ENCODE data around the gene SYTL5.
A peak's percentile ranks its signal among the peaks of the same experiment; 100 is the strongest.
"Not testable (repeated sequence)": the region's sequence is repeated elsewhere in the genome, so short reads cannot be mapped to it uniquely, and the experiment has no call there.

Gene SYTL5

DNA sequence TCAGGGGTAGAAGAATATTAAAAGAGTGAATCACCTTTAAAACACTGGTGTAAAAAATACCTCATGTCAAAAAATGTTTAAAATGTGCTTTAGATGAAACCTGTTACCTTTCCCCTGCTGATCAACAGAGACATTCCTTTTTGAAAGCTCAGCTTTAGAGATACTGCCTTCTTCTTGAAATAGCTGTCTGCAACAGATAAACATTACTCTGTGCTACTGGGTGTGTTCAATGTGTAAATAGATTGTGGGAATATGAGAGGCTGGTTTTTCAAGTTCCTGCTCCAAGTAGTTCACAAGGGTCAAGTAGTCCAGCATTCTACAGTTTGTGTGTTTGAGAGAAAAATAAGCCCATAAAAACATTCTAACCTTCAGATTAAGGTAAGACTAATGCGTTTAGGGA, at the start of gene SYTL5:
Gene SYTL5, plus strand, starts transcription at position 263 of the 400 bp plus-strand sequence. CDS start 27,337 bp downstream, outside the sequence.
- DNase-seq (ENCODE audit: low spot score): no peak

DNA sequence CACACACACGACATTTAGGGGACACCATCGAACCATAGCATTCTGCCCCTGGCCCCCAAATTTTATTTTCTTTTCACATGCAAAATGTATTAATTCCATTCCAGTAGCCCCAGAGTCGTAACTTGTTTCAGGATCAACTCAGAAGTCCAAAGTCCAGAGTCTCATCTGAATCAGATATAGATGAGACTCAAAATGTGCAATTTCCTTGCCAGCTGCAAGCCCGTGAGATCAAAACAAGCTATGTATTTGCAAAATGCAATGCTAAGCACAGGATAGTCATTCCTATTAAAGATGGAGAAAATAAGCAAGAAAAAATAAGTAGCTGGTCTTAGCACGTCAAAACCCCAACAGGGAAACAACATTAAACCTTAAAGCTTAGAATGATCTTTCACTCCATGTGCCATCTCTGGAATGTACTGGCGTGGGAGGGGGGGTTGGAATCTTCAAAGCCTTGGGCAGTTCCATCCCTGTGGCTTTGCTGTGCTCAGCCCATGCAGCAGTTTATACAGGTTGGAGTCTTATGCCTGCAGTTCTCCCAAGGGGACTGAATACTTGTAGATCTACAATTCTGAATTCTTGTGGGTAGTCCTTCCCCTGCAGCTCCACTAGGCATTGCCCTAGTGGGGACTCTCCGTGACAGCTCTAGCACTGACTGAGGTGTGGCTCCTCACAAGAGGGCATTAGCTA, 47.7 kb upstream of the SYTL5 start:
- peak; percentile 5 for DNase-seq (ENCODE audit: low spot score)

DNA sequence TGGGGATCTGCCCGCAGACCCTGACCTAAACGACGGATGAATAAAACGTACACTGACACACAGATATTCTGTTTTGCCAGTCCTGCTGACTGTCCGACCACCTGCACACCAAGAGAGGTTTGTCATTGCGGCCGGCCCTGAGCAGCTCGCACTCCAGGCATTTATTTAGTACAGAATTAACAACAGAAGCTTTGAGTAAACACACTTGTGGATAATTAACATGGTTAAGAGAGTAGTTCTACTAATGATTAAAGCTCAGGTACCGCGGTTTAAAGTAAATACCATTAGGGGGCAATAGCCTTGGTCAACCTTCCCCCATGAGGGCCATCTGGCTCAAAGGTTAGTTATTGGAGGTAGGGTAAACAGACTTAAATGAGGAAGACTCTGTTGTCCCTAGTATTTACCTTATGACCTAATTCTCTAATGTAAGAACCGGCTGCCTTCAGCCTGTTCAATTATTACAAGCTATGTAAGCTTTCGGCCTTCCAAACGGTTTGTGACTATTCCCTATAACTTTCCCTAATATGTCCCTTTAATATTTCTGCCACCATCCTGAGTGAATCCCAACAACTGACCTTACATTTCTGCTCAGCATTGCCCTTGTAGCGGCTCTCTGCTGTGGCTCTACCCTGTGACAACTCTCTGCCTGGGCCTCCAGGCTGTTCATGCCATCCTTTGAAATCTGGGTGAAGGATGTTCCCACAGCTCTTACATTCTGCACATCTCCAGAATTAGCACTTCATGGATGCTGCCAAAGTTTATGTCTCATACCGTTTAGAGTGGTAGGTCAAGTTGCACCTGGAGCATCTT, 46.9 kb upstream of the SYTL5 start:
- no peak for DNase-seq (ENCODE audit: low spot score)

DNA sequence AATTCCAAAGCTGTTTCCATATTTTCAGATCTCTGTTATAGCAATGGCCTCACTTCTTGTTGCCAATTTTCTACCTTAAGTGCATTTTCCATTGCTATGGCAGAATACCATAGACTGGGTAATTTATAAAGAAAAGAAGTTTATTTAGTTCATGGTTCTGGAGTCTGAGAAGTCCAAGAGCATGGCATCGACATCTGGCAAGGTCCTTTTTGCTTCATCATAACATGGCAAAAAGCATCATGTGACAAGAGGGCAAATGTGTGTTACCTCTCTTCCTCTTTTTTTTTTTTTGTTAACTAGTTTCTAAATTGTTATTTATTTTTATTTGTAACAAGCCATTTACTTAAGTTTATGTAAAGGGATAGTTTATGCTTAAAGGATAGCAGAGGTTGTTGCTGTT, 45.2 kb upstream of the SYTL5 start:
- no peak for DNase-seq (ENCODE audit: low spot score)

DNA sequence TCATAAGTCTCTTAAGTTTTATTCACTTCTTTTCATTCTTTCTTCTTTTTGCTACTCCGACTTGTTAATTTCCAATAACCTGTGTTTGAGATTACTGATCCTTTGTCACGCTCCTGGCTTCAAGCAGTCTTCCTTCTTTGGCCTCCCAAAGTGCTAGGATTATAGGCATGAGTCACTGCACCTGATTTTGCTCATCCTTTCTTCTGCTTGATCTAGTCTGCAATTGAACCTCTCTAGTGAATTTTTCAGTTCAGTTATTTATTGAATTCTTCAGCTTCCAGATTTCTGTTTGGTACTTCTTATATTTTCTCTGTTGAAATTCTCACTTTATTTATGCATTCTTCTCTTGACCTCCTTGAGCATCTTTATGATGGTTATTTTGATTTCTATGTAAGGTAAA, 38.6 kb upstream of the SYTL5 start:
- DNase-seq (ENCODE audit: low spot score): no peak

DNA sequence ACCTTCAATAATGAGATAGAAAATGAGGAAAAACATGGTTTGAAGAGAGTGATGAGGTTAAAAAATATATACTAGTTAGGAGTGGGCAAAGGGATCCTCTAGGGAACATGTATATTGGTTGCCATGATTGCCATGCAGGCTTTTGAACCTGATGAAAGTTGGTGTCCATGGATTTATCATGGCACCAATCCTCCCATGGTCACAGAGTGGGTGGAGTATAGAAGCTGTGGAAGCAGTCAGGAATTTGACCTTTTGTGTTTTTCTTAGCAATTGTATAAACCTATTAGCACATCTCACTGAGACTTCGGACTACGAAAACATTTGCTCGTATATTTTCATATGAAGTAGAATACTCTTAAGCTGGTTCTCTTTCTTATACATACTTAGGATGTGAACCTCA, 30.9 kb upstream of the SYTL5 start:
- DNase-seq (ENCODE audit: low spot score): no peak

DNA sequence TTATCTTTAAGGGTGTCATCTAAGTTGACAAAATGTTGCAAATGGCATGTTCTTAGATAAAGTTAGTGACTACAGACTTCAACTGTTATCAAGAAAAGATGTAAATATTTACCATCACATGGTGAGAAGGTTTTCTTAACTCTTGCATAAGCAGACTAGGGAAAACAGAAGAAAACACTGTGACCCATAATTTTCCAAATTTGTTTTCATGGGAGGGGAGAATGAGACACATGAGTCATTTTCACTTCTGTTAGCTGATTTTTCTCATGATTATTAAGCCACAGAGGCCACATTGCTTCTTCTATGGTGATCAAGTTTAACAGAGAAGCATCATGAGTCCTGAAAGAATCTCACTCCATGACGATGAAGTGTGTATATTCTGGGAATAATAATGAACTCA, 30.2 kb upstream of the SYTL5 start:
- DNase-seq (ENCODE audit: low spot score): no peak

DNA sequence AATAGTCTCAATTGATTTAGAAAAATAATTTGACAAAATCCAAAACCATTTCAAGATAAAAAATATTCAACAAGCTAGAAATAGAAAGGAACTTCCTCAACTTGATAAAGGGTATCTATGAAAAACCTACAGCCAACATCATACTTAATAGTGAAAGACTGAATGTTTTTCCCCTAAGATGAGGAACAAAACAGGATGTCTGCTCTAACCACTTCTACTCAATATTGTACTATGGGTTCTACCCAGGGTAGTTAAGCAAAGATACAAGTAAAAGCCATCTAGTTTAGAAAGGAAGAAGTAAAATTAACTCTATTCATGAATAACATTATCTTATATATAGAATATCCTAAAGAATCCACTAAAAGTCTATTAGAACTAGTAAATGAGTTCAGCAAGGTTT, 21.5 kb upstream of the SYTL5 start:
- no peak for DNase-seq (ENCODE audit: low spot score)

DNA sequence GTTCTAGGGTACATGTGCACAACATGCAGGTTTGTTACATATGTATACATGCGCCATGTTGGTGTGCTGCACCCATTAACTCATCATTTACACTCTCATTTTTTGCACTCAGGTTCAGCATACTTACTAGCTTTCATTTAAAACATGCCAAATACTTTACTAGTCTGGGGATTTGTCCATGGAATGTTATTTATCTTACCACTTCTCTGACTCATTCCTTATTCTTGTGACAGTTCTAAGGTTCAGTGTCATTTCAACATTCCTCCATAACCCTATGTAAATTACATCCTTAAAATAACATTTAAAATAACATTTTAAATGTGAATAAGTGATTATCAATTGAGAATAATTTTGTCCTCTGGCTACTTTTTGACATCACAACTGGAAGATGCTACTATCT, 19.5 kb upstream of the SYTL5 start:
- no peak for DNase-seq (ENCODE audit: low spot score)

DNA sequence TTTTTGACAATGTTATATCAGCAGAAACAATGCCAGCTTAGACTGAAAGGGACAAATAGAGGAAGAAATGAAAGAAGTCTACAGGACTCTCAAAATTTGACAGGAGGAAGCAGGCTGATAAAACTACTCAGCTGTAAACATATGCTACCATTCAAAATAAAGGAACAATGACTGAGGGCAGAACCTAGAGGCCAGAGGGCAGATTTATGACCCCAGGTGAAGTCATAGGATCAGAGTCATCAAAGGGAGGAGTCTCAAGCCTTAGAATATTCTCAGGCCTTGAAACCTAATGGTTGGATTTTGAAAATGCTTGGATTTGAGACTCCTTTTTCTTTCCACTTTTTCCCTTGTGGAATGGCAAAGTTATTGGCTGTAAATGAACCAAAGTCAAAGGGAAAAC, 17.0 kb upstream of the SYTL5 start:
- no peak for DNase-seq (ENCODE audit: low spot score)

DNA sequence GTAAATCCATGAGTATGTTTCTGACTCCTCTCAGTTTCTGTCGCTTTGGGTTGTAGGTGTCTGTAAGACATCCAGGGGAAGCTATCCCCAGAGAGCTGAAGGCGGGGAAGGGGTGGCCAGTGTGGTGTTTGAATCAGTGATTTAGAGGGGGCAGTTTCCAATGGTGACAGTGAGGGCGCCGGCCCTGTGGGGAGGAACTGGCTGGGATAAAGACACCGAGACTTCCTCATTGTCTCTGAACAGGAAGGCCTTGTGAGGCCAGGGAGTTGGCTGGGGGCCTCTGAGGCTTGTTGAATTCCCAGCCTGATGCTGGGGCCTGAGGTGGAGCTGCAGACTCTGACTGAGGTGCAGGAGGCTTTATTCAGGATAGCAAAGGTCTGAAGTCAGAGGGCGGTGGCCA, 15.1 kb upstream of the SYTL5 start:
- not testable (repeated sequence) for DNase-seq (ENCODE audit: low spot score)

DNA sequence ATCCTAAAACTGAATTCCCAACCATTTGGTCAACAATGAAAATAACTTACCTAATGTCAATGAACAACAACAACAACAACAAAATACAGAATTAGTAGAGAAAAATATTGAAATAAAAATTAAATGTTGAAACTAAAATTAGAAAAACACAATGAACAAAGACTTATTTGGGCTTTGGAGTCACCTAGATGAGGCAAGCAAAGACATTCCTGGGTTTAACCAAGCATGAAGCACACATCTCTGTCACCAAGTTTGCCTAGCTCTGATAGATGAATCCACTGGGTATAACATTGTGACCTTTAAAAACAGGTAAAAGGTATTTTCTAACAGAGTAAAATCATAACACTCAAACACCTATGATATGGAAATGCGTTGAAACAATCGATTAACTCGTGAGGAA, 13.2 kb upstream of the SYTL5 start:
- DNase-seq (ENCODE audit: low spot score): no peak

DNA sequence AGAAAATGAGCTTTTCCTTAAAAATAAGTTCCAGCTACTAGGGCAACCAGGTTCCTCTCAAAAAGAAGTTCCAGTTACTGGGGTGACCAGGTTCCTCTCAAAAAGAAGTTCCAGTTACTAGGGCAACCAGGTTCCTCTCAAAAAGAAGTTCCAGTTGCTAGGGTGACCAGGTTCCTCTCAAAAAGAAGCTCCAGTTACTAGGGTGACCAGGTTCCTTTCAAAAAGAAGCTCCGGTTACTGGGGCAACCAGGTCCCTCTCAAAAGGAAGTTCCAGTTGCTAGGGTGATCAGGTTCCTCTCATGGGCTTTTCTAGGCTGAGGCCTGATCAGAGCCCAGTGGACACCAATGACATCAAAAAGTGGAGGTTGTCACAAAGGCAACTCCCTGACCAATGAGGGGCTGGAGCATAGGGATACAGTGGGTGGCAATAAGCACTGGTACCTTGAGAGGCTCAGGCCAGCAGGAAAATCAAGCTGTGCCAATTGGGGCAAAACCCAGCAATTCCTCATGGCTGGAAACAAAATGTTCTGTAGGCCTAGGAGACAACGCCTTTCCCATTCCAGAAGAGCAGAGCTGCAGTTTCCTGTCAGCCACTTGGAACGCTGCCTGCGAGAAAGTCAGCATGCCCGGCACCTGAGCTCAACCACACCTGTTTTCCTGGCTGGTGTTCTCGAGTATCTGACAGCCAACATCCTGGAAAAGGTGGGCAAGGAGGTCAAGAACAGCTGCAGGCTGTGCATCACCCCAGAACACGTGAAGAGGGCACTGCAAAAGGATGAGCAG, 12.3 kb upstream of the SYTL5 start:
- DNase-seq (ENCODE audit: low spot score): peak; percentile 77

DNA sequence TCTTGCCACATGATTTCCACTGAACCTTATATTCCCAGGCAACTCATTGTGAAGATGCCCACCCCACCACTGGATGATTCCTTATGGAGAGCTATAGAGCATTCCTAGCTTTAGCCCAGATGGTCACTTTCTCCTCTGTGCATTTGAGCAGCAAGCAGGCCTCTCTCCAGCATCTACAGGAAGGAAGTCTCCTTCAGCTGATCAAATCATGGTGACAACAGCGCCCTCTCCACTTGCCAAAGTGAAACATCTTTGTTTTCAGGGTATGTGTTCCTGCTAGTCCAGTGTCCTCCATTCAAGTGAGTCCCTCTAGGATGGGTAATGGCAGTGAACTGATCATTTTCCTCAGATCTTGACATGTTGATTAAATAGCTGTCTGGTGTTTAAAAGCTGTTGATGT, 10.9 kb upstream of the SYTL5 start:
- DNase-seq (ENCODE audit: low spot score): no peak

DNA sequence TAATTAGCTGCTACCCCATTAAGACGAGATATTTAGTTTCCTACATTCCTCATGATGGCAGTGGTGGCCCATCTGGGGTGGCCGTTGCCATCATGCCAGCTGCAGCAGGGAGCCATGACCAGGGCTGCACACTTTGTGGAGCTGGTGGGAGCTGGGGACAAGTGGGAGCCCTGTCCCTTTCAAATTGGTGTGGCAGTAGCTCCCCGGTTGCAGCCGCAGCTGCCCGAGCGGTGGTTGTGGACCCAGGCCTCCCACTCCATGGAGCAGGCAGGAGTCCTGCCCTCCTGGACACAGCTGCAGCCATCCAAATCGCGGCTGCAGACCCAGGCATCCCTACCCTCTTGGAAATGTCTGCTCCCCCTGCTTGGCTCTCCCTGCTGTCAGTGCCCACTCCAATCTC, 9.3 kb upstream of the SYTL5 start:
- no peak for DNase-seq (ENCODE audit: low spot score)

DNA sequence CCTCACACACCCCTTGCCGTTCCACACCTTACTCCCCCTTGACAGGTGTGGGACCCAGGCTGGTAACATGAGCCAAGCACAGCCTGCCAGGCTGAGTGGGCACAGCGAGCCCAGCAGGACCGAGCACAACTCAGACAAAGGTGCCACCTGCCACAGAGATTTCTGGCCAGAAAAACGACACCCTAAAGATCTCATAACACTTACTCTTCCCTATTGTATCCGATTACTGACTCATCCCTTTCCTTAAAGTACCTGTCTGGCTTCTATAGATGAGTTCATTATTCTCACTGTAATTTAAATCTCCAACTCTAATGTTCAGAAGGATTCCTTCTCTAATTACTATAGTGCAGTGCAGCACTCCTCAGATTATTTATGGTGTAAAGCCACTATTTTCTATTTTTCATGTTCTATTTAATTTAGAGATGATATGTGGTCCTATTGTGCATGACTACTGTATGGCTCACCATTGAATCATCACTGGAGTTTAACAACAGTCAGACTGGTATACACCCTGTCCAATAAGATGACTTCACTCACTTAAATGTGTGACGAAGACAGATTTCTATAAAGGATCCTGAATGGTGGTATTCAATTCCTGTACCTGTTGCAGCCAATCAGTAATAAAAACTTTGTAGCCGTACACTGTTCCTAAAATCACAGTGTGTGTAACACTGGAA, 7.6 kb upstream of the SYTL5 start:
- DNase-seq (ENCODE audit: low spot score): no peak

DNA sequence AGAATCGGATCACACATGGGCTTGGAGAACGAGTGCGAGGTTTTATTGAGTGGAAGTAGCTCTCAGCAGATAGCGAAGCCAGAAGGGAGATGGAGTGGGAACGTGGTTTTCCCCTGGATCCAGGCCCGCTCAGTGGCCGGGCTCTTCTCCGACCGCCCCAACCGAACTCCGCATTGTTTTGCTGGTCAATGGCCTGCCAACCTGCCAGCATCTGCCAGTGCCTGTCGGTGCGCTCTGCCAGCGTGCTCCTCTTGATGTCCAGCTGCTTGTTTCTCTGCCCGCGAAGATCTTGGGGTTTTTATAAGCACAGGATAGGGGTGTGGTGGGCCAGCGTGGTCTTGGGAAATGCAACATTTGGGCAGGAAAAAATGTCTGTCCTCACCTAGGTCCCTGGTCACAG, 5.6 kb upstream of the SYTL5 start:
- no peak for DNase-seq (ENCODE audit: low spot score)

DNA sequence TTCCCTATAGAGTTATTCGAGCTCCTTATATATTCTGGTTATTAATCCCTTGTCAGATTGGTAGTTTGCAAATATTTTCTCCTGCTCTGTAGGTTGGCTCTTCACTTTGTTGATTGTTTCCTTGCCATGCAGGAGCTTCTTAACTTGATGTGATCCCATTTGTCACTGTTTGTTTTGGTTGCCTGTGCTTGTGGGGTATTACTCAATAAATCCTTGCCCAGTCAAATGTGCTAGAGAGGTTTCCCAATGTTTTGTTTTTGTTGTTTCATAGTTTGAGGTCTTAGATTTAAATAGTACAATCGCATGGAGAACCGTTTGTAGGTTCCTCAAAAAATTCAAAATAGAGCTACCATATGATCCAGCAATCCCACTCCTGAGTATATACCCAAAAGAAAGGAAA, 2.3 kb upstream of the SYTL5 start:
- no peak for DNase-seq (ENCODE audit: low spot score)

DNA sequence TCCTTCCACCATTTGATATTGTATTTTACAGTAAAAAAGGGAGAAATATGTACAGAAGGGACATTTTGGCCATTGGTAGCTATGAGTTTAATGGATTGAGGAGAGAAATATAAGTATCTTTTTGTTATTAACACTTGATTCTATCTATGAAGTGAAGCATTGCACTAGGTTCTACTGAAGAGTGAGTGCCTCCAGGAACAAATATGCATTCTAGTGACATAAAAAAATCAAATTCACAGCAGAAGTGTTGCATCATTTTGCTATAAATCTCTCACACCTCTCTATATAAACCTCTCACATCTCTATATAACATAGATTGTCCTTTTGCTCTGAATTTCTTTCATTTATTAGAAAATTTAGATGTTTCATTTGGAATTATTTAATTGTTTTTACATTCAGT, 425 bp downstream of the SYTL5 start:
- no peak for DNase-seq (ENCODE audit: low spot score)

DNA sequence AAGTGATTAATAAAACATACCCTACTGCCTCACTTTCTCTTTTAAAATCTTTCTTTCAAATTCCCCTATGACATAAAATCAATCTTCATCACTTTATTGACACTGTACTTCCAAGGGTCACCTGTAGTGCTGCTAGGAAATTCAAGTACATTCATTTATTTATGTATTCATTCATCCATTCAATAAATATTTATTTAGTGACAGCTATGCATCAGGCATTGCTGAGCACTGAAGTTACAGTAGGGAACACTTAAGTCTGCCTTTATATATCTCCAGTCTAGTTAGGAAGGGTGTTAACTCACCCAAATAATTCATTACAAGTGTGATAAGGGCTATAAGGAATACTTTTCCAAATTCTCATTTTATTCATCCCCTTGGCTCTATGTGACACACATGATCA, 2.3 kb downstream of the SYTL5 start:
- no peak for DNase-seq (ENCODE audit: low spot score)

DNA sequence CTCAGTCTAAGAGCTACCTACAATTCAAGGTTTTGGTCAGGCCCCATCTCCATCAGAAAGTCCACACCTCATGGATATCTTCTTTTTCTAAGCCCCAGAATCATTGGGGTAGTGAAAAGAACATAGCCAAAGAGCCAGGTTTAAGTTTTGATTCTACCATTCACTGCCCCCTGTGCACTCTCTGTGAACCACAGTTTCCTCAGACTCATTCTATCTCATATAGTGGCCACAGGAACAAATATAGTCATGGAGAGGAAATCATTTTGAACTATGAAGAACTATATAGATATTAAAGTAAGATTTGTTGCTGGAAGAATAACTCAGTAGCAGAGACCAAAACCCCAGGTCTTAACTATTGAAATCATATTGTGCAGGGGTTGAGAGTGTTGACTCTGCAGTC, 3.3 kb downstream of the SYTL5 start:
- DNase-seq (ENCODE audit: low spot score): no peak

DNA sequence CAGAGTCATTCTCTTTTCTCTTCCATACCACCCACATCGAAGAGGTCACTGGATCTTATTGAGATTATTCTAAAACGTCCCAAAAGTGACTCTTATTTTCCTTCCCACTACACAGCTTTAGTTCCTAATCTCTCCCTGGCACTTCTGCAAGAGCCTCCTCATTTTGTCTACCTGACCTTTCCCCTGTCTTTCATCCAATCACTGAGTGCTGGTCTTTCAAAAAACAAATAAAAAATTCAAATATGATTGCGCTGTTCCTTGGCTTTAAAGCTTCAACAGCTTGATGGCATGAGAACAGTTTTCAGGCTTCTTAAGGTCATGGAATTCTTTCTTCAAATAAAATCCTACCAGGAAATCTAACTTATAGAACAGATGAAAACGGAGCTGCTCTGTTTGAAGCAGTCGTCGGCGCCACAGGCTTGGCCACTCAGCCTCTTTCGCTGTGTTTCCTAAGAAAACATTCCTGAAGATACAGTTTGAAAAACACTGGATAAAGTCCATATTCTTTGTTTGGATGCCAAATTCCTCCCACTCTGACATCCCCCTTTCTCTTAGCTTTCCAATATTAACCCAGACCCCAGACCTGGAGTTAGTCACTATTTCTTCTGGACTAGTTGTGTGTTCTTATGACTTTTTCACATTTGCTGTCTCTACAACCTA, 12.5 kb downstream of the SYTL5 start:
- no peak for DNase-seq (ENCODE audit: low spot score)

All from iPS-NIHi11 (cell line).